IgD-negative memory B cell (primary cell): Measurements from ENCODE around the gene MASP2. TPM values are rescaled to one million over a fixed set of nuclear protein-coding genes. Genes with fewer than 3 reads are reported as not detected.
A peak's percentile ranks its signal among the peaks of the same experiment; 100 is the strongest.
"Not testable (repeated sequence)": the region's sequence is repeated elsewhere in the genome, so short reads cannot be mapped to it uniquely, and the experiment has no call there.

Source experiments
- H3K27ac Mint-ChIP-seq, 3 donors: one replicate each; pipeline ENCODE4 v1.8.0; 2020 to 2022; ENCODE audit warnings: mild to moderate bottlenecking in 3 of 3, mixed read lengths in 3 of 3, moderate library complexity in 1 of 3
- H3K27me3 Mint-ChIP-seq: one replicate; pipeline ENCODE4 v1.8.0; 2021; ENCODE audit warnings: mixed read lengths
- H3K36me3 Mint-ChIP-seq: one replicate; pipeline ENCODE4 v1.8.0; 2020; ENCODE audit warnings: mild to moderate bottlenecking, mixed read lengths
- H3K4me1 Mint-ChIP-seq, 3 donors: one replicate each; pipeline ENCODE4 v1.8.0; 2020 to 2022; ENCODE audit warnings: mixed read lengths in 3 of 3, mild to moderate bottlenecking in 1 of 3
- H3K4me3 Mint-ChIP-seq, 4 donors: one replicate each; pipeline ENCODE4 v1.8.0; 2020 to 2022; ENCODE audit warnings: mild to moderate bottlenecking in 4 of 4, mixed read lengths in 4 of 4, moderate library complexity in 3 of 4
- H3K9me3 Mint-ChIP-seq, 3 donors: one replicate each; pipeline ENCODE4 v1.8.0; 2020 to 2021; ENCODE audit warnings: mixed read lengths in 3 of 3, mild to moderate bottlenecking in 1 of 3
- polyA plus RNA-seq: library from polyadenylated mRNA; unstranded; fragments of 300-500 nt; fragmentation: Illumina TruSeq; gene quantifications from one replicate; pipeline ENCODE4 v1.2.3, GENCODE V29; 2021

Gene MASP2
- polyA plus RNA-seq, 1 donor from 2014 or later, result not detected

GRCh38 chr1:10996100-10996499 lies 50.9 kb downstream of the MASP2 start:
- peak overlapping the region in 1 of 4 donors; percentile 47 for H3K4me3 Mint-ChIP-seq
- H3K9me3 Mint-ChIP-seq, result peaks cover 0 to 13% (median 3%) of the 10 kb centered on the region in 3 donors
- peaks cover 4% of the 10 kb centered on the region for H3K36me3 Mint-ChIP-seq
- peaks cover 0 to 3% (median 0%) of the 10 kb centered on the region in 3 donors for H3K4me1 Mint-ChIP-seq
- no peak overlapping the region for H3K27ac Mint-ChIP-seq
- no peaks in the 10 kb centered on the region for H3K27me3 Mint-ChIP-seq

- H3K4me1 Mint-ChIP-seq, result peaks cover 0 to 3% (median 0%) of the 10 kb centered on the region in 3 donors
- H3K27ac Mint-ChIP-seq, result no peak overlapping the region
Measured at GRCh38 chr1:10992864-10993263, 54.2 kb downstream of the MASP2 start.

GRCh38 chr1:10992004-10992403 lies 55.0 kb downstream of the MASP2 start:
- H3K4me1 Mint-ChIP-seq, H3K36me3 Mint-ChIP-seq, H3K9me3 Mint-ChIP-seq, H3K4me3 Mint-ChIP-seq, H3K27ac Mint-ChIP-seq, H3K27me3 Mint-ChIP-seq: not testable (repeated sequence)

More at GRCh38 chr1:10992864-10993263, 54.2 kb downstream of the MASP2 start:
- H3K36me3 Mint-ChIP-seq, result no peaks in the 10 kb centered on the region
- no peak overlapping the region for H3K4me3 Mint-ChIP-seq
- peaks cover 0 to 2% (median 0%) of the 10 kb centered on the region in 3 donors for H3K9me3 Mint-ChIP-seq
- no peaks in the 10 kb centered on the region for H3K27me3 Mint-ChIP-seq

- Mint-ChIP-seq H3K27me3 (no peaks in the 10 kb centered on the region), H3K4me1 (peaks cover 1 to 10% (median 5%) of the 10 kb centered on the region in 3 donors), H3K36me3 (no peaks in the 10 kb centered on the region), H3K9me3 (no peaks in the 10 kb centered on the region), H3K4me3 (no peak overlapping the region), H3K27ac (peak overlapping the region in 1 of 3 donors; percentile 47)
Measured at GRCh38 chr1:10990828-10991227, 56.2 kb downstream of the MASP2 start.

GRCh38 chr1:10989920-10990516 lies 57.0 kb downstream of the MASP2 start:
- not testable (repeated sequence) for H3K36me3 Mint-ChIP-seq, H3K27me3 Mint-ChIP-seq, H3K4me3 Mint-ChIP-seq, H3K27ac Mint-ChIP-seq, H3K9me3 Mint-ChIP-seq
- H3K4me1 Mint-ChIP-seq, result peaks cover 5 to 13% (median 6%) of the 10 kb centered on the region in 3 donors

GRCh38 chr1:10989095-10989494 lies 57.9 kb downstream of the MASP2 start:
- H3K4me3 Mint-ChIP-seq, result no peak overlapping the region
- no peaks in the 10 kb centered on the region for H3K27me3 Mint-ChIP-seq
- peaks cover 5 to 13% (median 6%) of the 10 kb centered on the region in 3 donors for H3K4me1 Mint-ChIP-seq
- no peaks in the 10 kb centered on the region for H3K36me3 Mint-ChIP-seq
- no peaks in the 10 kb centered on the region for H3K9me3 Mint-ChIP-seq
- H3K27ac Mint-ChIP-seq, result no peak overlapping the region

GRCh38 chr1:10987840-10988417 lies 59.1 kb downstream of the MASP2 start:
- H3K4me1 Mint-ChIP-seq, result peaks cover 5 to 13% (median 6%) of the 10 kb centered on the region in 3 donors
- H3K9me3 Mint-ChIP-seq, result no peaks in the 10 kb centered on the region
- no peak overlapping the region for H3K27ac Mint-ChIP-seq
- no peak overlapping the region for H3K4me3 Mint-ChIP-seq
- peaks cover 4% of the 10 kb centered on the region for H3K27me3 Mint-ChIP-seq
- no peaks in the 10 kb centered on the region for H3K36me3 Mint-ChIP-seq

GRCh38 chr1:10986525-10986890 lies 60.5 kb downstream of the MASP2 start:
- Mint-ChIP-seq H3K4me3 (no peak overlapping the region), H3K36me3 (no peaks in the 10 kb centered on the region), H3K27ac (no peak overlapping the region)

GRCh38 chr1:10980841-10981727 lies 66.0 kb downstream of the MASP2 start:
- peaks cover 5% of the 10 kb centered on the region in 3 donors for H3K4me1 Mint-ChIP-seq
- no peaks in the 10 kb centered on the region for H3K9me3 Mint-ChIP-seq
- H3K27ac Mint-ChIP-seq, result no peak overlapping the region
- H3K27me3 Mint-ChIP-seq, result peaks cover 33% of the 10 kb centered on the region
- H3K4me3 Mint-ChIP-seq, result no peak overlapping the region
- H3K36me3 Mint-ChIP-seq, result no peaks in the 10 kb centered on the region

More at GRCh38 chr1:10986525-10986890, 60.5 kb downstream of the MASP2 start:
- H3K4me1 Mint-ChIP-seq, result peaks cover 5 to 9% (median 6%) of the 10 kb centered on the region in 3 donors
- H3K27me3 Mint-ChIP-seq, result peaks cover 4% of the 10 kb centered on the region
- no peaks in the 10 kb centered on the region for H3K9me3 Mint-ChIP-seq

- Mint-ChIP-seq H3K4me1 (peaks cover 0 to 3% (median 0%) of the 10 kb centered on the region in 3 donors), H3K27me3 (peaks cover 33% of the 10 kb centered on the region), H3K4me3 (no peak overlapping the region), H3K36me3 (no peaks in the 10 kb centered on the region), H3K9me3 (no peaks in the 10 kb centered on the region), H3K27ac (peak overlapping the region in 1 of 3 donors; percentile 47)
Measured at GRCh38 chr1:10980094-10980577, 66.9 kb downstream of the MASP2 start.

GRCh38 chr1:10979483-10979920 lies 67.5 kb downstream of the MASP2 start:
- no peaks in the 10 kb centered on the region for H3K9me3 Mint-ChIP-seq
- peaks cover 0 to 3% (median 0%) of the 10 kb centered on the region in 3 donors for H3K4me1 Mint-ChIP-seq
- H3K27ac Mint-ChIP-seq, result peak overlapping the region in 1 of 3 donors; percentile 47
- no peaks in the 10 kb centered on the region for H3K36me3 Mint-ChIP-seq
- no peak overlapping the region for H3K4me3 Mint-ChIP-seq
- H3K27me3 Mint-ChIP-seq, result peaks cover 33% of the 10 kb centered on the region

GRCh38 chr1:10978719-10979118 lies 68.3 kb downstream of the MASP2 start:
- no peak overlapping the region for H3K27ac Mint-ChIP-seq
- no peaks in the 10 kb centered on the region for H3K36me3 Mint-ChIP-seq
- H3K27me3 Mint-ChIP-seq, result peaks cover 33% of the 10 kb centered on the region
- no peak overlapping the region for H3K4me3 Mint-ChIP-seq
- H3K9me3 Mint-ChIP-seq, result no peaks in the 10 kb centered on the region
- H3K4me1 Mint-ChIP-seq, result peaks cover 0 to 3% (median 0%) of the 10 kb centered on the region in 3 donors
